ENCODE measurements around the gene PRDM15. TPM values are rescaled to one million over a fixed set of nuclear protein-coding genes. Genes with fewer than 3 reads are reported as not detected.

The PRDM15 gene
- total RNA-seq, 2 experiments from 2014 or later: 19.7 to 30.2 TPM

GRCh38 chr21:41867313-41867712 lies 11.8 kb downstream of the PRDM15 start:
- BruUV-seq (replicated peaks): no TSS peak
- Histone ChIP-seq H2AFZ (ENCODE audit: low read length) (no peak overlapping the region; the same call in 1 of the 2 replicates), H3K9me3 (ENCODE audit: low read length) (no peaks in the 10 kb centered on the region), H3K79me2 (ENCODE audit: insufficient read depth, low read depth, low read length) (peaks cover 24% of the 10 kb centered on the region; the same call in 1 of the 2 replicates), H3K36me3 (ENCODE audit: insufficient read depth, low read length) (no peaks in the 10 kb centered on the region), H3K4me1 (ENCODE audit: insufficient read depth, low read length, poor library complexity, severe bottlenecking) (peaks cover 98% of the 10 kb centered on the region), H3K4me3 (ENCODE audit: low read depth, low read length, poor library complexity, severe bottlenecking) (peak overlapping the region; percentile 58), H3K27ac (ENCODE audit: low read depth, low read length, poor library complexity, severe bottlenecking) (peak overlapping the region; percentile 96), H4K20me1 (ENCODE audit: insufficient read depth, low read length) (no peaks in the 10 kb centered on the region), H3K4me2 (ENCODE audit: low read length) (peak overlapping the region; percentile 79), H3K9me2 (ENCODE audit: insufficient read depth, low read length) (no peaks in the 10 kb centered on the region)
- DNase-seq (ENCODE audit: low spot score): no peak
- TF ChIP-seq CTCF (conservative IDR thresholded peaks at IDR 0.05; ENCODE audit: low read length) (no peak), EZH2phosphoT487 (IDR thresholded peaks at IDR 0.05; ENCODE audit: borderline replicate concordance, low read depth, low read length) (no peak)
- ChIA-PET POLR2A (interaction anchor here (0.9 to 4.5 kb wide), 7 partner anchors 8 to 633 kb away, joined by 3 to 34 read pairs (median 4); no protein-coding TSS in a partner anchor), CTCF (ENCODE audit: unreplicated experiment) (no interaction called here)
- intact Hi-C loops (cut with micrococcal nuclease; ENCODE audit: unreplicated experiment): loop anchor here (10.0 kb wide), 2 partner anchors 597 to 667 kb away; no protein-coding TSS in a partner anchor

- no peaks in the 10 kb centered on the region for H3K36me3 ChIP-seq (ENCODE audit: insufficient read depth, low read length)
- ChIA-PET CTCF (ENCODE audit: unreplicated experiment) (no interaction called here), POLR2A (interaction anchor here (1.0 to 4.5 kb wide), 5 partner anchors 9 to 242 kb away, joined by 3 to 34 read pairs (median 5); no protein-coding TSS in a partner anchor)
- H4K20me1 ChIP-seq (ENCODE audit: insufficient read depth, low read length): no peaks in the 10 kb centered on the region
- peak overlapping the region; percentile 13; the same call in 1 of the 2 replicates for H2AFZ ChIP-seq (ENCODE audit: low read length)
- intact Hi-C loops (cut with micrococcal nuclease; ENCODE audit: unreplicated experiment): loop anchor here (10.0 kb wide), 2 partner anchors 598 to 668 kb away; no protein-coding TSS in a partner anchor
- H3K9me3 ChIP-seq (ENCODE audit: low read length): no peaks in the 10 kb centered on the region
- H3K79me2 ChIP-seq (ENCODE audit: insufficient read depth, low read depth, low read length): peaks cover 31% of the 10 kb centered on the region; the same call in 1 of the 2 replicates
- H3K27ac ChIP-seq (ENCODE audit: low read depth, low read length, poor library complexity, severe bottlenecking): peak overlapping the region; percentile 96
- H3K9me2 ChIP-seq (ENCODE audit: insufficient read depth, low read length): no peaks in the 10 kb centered on the region
- TF ChIP-seq EZH2phosphoT487 (IDR thresholded peaks at IDR 0.05; ENCODE audit: borderline replicate concordance, low read depth, low read length): no peak
- TF ChIP-seq CTCF (conservative IDR thresholded peaks at IDR 0.05; ENCODE audit: low read length): no peak
- H3K4me2 ChIP-seq (ENCODE audit: low read length): peak overlapping the region; percentile 79
- BruUV-seq (replicated peaks): no TSS peak
- H3K4me1 ChIP-seq (ENCODE audit: insufficient read depth, low read length, poor library complexity, severe bottlenecking): peaks cover 98% of the 10 kb centered on the region
- H3K4me3 ChIP-seq (ENCODE audit: low read depth, low read length, poor library complexity, severe bottlenecking): peak overlapping the region; percentile 26
- DNase-seq (ENCODE audit: low spot score): no peak
These were observed 12.8 kb downstream of the PRDM15 start for GRCh38 chr21:41866274-41866809.
